Caco-2 (cell line): Measurements from ENCODE around the gene TRIM8. TPM values are rescaled to one million over a fixed set of nuclear protein-coding genes. Genes with fewer than 3 reads are reported as not detected.

Experiments
- BruUV-seq: library from RNA; stranded (reverse); fragments of 400-500 nt; replicated peaks from 2 replicates; lab custom pipeline; 2021; lab: Mats Ljungman, UMichigan
- CTCF ChIA-PET: fragments of 300-600 bp; sonication (Branson Sonifier 250); formaldehyde crosslinking; loops from one replicate; lab custom pipeline; 2022; ENCODE audit warnings: antibody characterized with exemption; lab: Charles Lee
- POLR2A ChIA-PET: fragments of 300-600 bp; sonication (Branson Sonifier 250); formaldehyde crosslinking; loops from one replicate; lab custom pipeline; 2022; ENCODE audit warnings: antibody characterized with exemption; lab: Charles Lee
- DNase-seq, 2 experiments: peaks; one replicate each; pipeline versions ENCODE4 v3.0.0 to v3.0.0-alpha.2; 2020 to 2022
- H3K27me3 ChIP-seq: replicated peaks from 2 replicates; pipeline ENCODE4 v1.6.0; 2011; ENCODE audit warnings: low read length; ENCODE audit not compliant: control insufficient read depth, insufficient read depth
- H3K36me3 ChIP-seq: 2 replicates; pipeline ENCODE4 v1.5.1; 2011; ENCODE audit warnings: low read length; ENCODE audit not compliant: control insufficient read depth, insufficient read depth
- H3K4me1 ChIP-seq: fragments of 250-450 bp; sonication (Bioruptor Pico); 2 replicates; pipeline ENCODE4 v1.5.1; 2020; ENCODE audit warnings: mild to moderate bottlenecking
- H3K4me3 ChIP-seq: 2 replicates; pipeline ENCODE4 v1.5.1; 2011; ENCODE audit warnings: low read depth, mild to moderate bottlenecking, control low read depth, low read length
- H3K9me3 ChIP-seq: fragments of 250-450 bp; sonication (Bioruptor Pico); 2 replicates; pipeline ENCODE4 v1.5.1; 2020; ENCODE audit warnings: mild to moderate bottlenecking, moderate library complexity
- H3K27ac Mint-ChIP-seq: one replicate; pipeline ENCODE4 v1.8.0; 2022; ENCODE audit warnings: mixed read lengths; ENCODE audit not compliant: unreplicated experiment
- H3K27me3 Mint-ChIP-seq: one replicate; pipeline ENCODE4 v1.8.0; 2022; ENCODE audit warnings: mixed read lengths; ENCODE audit not compliant: insufficient read depth, unreplicated experiment
- H3K36me3 Mint-ChIP-seq: one replicate; pipeline ENCODE4 v1.8.0; 2022; ENCODE audit warnings: mild to moderate bottlenecking, mixed read lengths; ENCODE audit not compliant: insufficient read depth, unreplicated experiment
- H3K4me1 Mint-ChIP-seq: one replicate; pipeline ENCODE4 v1.8.0; 2022; ENCODE audit warnings: low read depth, mixed read lengths; ENCODE audit not compliant: unreplicated experiment
- H3K4me3 Mint-ChIP-seq: one replicate; pipeline ENCODE4 v1.8.0; 2022; ENCODE audit warnings: mild to moderate bottlenecking, moderate library complexity, mixed read lengths; ENCODE audit not compliant: unreplicated experiment
- H3K9me3 Mint-ChIP-seq: one replicate; pipeline ENCODE4 v1.8.0; 2022; ENCODE audit warnings: mixed read lengths; ENCODE audit not compliant: unreplicated experiment
- CTCF ChIP-seq, 2 experiments: fragments of 200-600 bp in 1 of 2; IDR thresholded peaks; 1 replicate in 1 of 2; 2 replicates in 1 of 2; pipeline versions ENCODE4 v1.5.1 to v1.8.0; 2011 to 2022; ENCODE audit warnings: antibody characterized with exemption in 1 of 2, control low read depth in 1 of 2, inconsistent platforms in 1 of 2, low read depth in 1 of 2, low read length in 1 of 2, mild to moderate bottlenecking in 1 of 2, moderate library complexity in 1 of 2; ENCODE audit not compliant: insufficient read depth in 1 of 2, severe bottlenecking in 1 of 2, unreplicated experiment in 1 of 2
- intact Hi-C: fragments of 100-400 bp; cut with micrococcal nuclease; formaldehyde crosslinking; loops from one replicate; pipeline ENCODE4 v1.10.0; 2022; ENCODE audit not compliant: unreplicated experiment
- total RNA-seq: library from RNA; stranded (reverse); gene quantifications from 2 replicates; pipeline ENCODE4 v1.2.3, GENCODE V29; 2022

The TRIM8 gene
- total RNA-seq, 1 experiment from 2014 or later = 40.9 TPM

GRCh38 chr10:102657451-102657850 lies 13.2 kb downstream of the TRIM8 start:
- no peaks in the 10 kb centered on the region for H3K9me3 Mint-ChIP-seq
- Histone ChIP-seq H3K27me3 (no peaks in the 10 kb centered on the region), H3K9me3 (no peaks in the 10 kb centered on the region), H3K36me3 (peaks cover 5% of the 10 kb centered on the region), H3K4me3 (no peak overlapping the region), H3K4me1 (no peaks in the 10 kb centered on the region)
- TF ChIP-seq CTCF (IDR thresholded peaks at IDR 0.05; ENCODE audit: insufficient read depth in 1 of 2, low read depth in 1 of 2, low read length in 1 of 2, severe bottlenecking in 1 of 2, unreplicated experiment in 1 of 2) = no peak
- no TSS peak for BruUV-seq
- peaks cover 18% of the 10 kb centered on the region for H3K36me3 Mint-ChIP-seq
- H3K4me1 Mint-ChIP-seq = no peaks in the 10 kb centered on the region
- intact Hi-C loops = no loop called here
- no peak overlapping the region for H3K4me3 Mint-ChIP-seq
- H3K27ac Mint-ChIP-seq = no peak overlapping the region
- no peaks in the 10 kb centered on the region for H3K27me3 Mint-ChIP-seq
- POLR2A ChIA-PET = no interaction called here
- no peak for DNase-seq
- CTCF ChIA-PET = no interaction called here

DNA sequence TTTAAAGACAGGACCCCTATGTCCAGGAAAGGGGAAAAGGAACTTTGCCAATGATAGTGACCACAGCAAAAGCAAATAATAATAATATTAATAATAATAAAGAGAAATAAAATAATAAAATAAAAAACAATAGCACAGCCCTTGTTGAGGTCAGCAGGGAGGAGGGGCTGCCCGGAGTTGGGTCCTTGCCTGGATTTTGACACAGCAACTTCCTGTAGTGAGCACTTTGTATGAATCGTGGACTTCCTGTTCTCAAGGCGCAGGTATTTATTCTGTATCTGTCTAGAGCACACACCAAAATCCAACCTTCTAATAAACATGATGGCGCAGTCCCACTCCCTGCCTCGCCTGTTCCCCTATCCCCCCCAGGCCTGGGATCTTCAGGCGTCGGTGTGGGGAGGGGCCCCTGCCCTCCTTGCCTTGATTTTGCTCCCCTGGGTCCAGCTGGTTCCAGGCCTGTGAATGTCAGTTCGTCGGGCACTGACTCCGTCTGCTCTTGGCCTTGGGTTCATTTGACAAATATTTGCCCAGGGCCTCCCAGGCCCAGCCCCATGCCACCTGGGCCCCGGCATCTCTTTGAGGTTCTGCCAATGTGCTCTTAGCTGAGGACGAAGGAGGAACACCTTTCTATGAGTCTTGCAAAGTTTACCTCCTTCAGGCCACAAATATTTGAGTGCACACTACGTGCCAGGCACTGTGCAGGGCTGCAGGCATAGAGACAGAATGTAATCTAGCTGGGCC lies 13.9 kb downstream of the TRIM8 start:
- no peaks in the 10 kb centered on the region for H3K9me3 Mint-ChIP-seq
- no peak for TF ChIP-seq CTCF (IDR thresholded peaks at IDR 0.05; ENCODE audit: insufficient read depth in 1 of 2, low read depth in 1 of 2, low read length in 1 of 2, severe bottlenecking in 1 of 2, unreplicated experiment in 1 of 2)
- H3K4me3 Mint-ChIP-seq = no peak overlapping the region
- H3K27me3 Mint-ChIP-seq = no peaks in the 10 kb centered on the region
- Histone ChIP-seq H3K9me3 (no peaks in the 10 kb centered on the region), H3K27me3 (no peaks in the 10 kb centered on the region), H3K4me1 (no peaks in the 10 kb centered on the region), H3K36me3 (peaks cover 5% of the 10 kb centered on the region), H3K4me3 (no peak overlapping the region)
- H3K36me3 Mint-ChIP-seq = peaks cover 17% of the 10 kb centered on the region
- ChIA-PET POLR2A (no interaction called here), CTCF (no interaction called here)
- no TSS peak for BruUV-seq
- no peak for DNase-seq
- intact Hi-C loops = no loop called here
- no peak overlapping the region for H3K27ac Mint-ChIP-seq
- H3K4me1 Mint-ChIP-seq = no peaks in the 10 kb centered on the region

DNA sequence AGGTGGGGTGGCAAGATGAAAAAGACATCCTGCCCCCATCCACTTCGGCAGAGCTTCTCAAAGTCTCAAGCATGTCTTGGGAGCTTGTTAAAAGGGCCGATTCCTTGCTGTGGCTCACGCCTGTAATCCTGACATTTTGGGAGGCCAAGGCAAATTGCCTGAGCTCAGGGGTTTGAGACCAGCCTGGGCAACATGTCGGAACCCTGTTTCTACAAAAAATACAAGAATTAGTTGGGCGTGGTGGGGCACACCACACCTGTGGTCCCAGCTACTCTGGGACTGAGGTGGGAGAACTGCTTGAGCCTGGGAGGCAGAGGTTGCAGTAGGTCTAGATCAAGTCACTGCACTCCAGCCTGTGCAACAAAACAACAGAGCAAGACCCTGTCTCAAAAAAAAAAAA lies 14.5 kb downstream of the TRIM8 start:
- intact Hi-C loops = no loop called here
- no peaks in the 10 kb centered on the region for H3K4me1 Mint-ChIP-seq
- H3K36me3 ChIP-seq = peaks cover 1% of the 10 kb centered on the region; the same call in 1 of the 2 replicates
- no peaks in the 10 kb centered on the region for H3K27me3 Mint-ChIP-seq
- H3K27ac Mint-ChIP-seq = no peak overlapping the region
- no peaks in the 10 kb centered on the region for H3K27me3 ChIP-seq
- H3K9me3 ChIP-seq = no peaks in the 10 kb centered on the region
- BruUV-seq = no TSS peak
- no peak overlapping the region for H3K4me3 Mint-ChIP-seq
- H3K4me1 ChIP-seq = no peaks in the 10 kb centered on the region
- TF ChIP-seq CTCF (IDR thresholded peaks at IDR 0.05; ENCODE audit: insufficient read depth in 1 of 2, low read depth in 1 of 2, low read length in 1 of 2, severe bottlenecking in 1 of 2, unreplicated experiment in 1 of 2) = no peak
- H3K9me3 Mint-ChIP-seq = no peaks in the 10 kb centered on the region
- H3K36me3 Mint-ChIP-seq = peaks cover 17% of the 10 kb centered on the region
- no peak for DNase-seq
- POLR2A ChIA-PET = no interaction called here
- CTCF ChIA-PET = no interaction called here
- H3K4me3 ChIP-seq = no peak overlapping the region
